HEK293T (cell line): ENCODE measurements around the gene TNXB.
"Not testable (repeated sequence)": the region's sequence is repeated elsewhere in the genome, so short reads cannot be mapped to it uniquely, and the experiment has no call there.

ENCODE experiments used
- ARNT ChIP-seq: fragments of 450-650 bp; IDR thresholded peaks from 2 replicates; pipeline ENCODE4 v1.6.1; 2017; ENCODE audit warnings: mild to moderate bottlenecking
- BHLHE40 ChIP-seq: fragments of 450-650 bp; IDR thresholded peaks from 2 replicates; pipeline ENCODE4 v1.6.1; 2016; ENCODE audit warnings: mild to moderate bottlenecking, moderate library complexity, borderline replicate concordance
- FOXA1 ChIP-seq: fragments of 450-650 bp; IDR thresholded peaks from 2 replicates; pipeline ENCODE4 v1.6.1; 2016; ENCODE audit warnings: mild to moderate bottlenecking
- FOXM1 ChIP-seq: fragments of 450-650 bp; IDR thresholded peaks from 2 replicates; pipeline ENCODE4 v1.6.1; 2017; ENCODE audit warnings: mild to moderate bottlenecking, borderline replicate concordance
- HDGF ChIP-seq: fragments of 450-650 bp; IDR thresholded peaks from 2 replicates; pipeline ENCODE4 v1.6.1; 2017; ENCODE audit warnings: antibody characterized with exemption, borderline replicate concordance
- L3MBTL2 ChIP-seq: fragments of 450-650 bp; conservative IDR thresholded peaks from 2 replicates; pipeline ENCODE4 v1.6.1; 2016; ENCODE audit warnings: mild to moderate bottlenecking
- LEF1 ChIP-seq: fragments of 450-650 bp; IDR thresholded peaks from 2 replicates; pipeline ENCODE4 v1.6.1; 2017; ENCODE audit warnings: mild to moderate bottlenecking, borderline replicate concordance
- NFRKB ChIP-seq: fragments of 450-650 bp; IDR thresholded peaks from 2 replicates; pipeline ENCODE4 v1.6.1; 2016; ENCODE audit warnings: mild to moderate bottlenecking, moderate library complexity
- SP1 ChIP-seq: fragments of 450-650 bp; IDR thresholded peaks from 2 replicates; pipeline ENCODE4 v1.6.1; 2017
- SUZ12 ChIP-seq: fragments of 450-650 bp; IDR thresholded peaks from 2 replicates; pipeline ENCODE4 v1.6.1; 2016; ENCODE audit warnings: mild to moderate bottlenecking
- TARDBP ChIP-seq: fragments of 450-650 bp; IDR thresholded peaks from 2 replicates; pipeline ENCODE4 v1.6.1; 2016
- ZNF384 ChIP-seq: fragments of 450-650 bp; IDR thresholded peaks from 2 replicates; pipeline ENCODE4 v1.6.1; 2016
- TF ChIP-seq, protein P1 (sequence below): fragments of 450-650 bp; IDR thresholded peaks from 2 replicates; pipeline ENCODE4 v1.6.1; 2016

DNA sequence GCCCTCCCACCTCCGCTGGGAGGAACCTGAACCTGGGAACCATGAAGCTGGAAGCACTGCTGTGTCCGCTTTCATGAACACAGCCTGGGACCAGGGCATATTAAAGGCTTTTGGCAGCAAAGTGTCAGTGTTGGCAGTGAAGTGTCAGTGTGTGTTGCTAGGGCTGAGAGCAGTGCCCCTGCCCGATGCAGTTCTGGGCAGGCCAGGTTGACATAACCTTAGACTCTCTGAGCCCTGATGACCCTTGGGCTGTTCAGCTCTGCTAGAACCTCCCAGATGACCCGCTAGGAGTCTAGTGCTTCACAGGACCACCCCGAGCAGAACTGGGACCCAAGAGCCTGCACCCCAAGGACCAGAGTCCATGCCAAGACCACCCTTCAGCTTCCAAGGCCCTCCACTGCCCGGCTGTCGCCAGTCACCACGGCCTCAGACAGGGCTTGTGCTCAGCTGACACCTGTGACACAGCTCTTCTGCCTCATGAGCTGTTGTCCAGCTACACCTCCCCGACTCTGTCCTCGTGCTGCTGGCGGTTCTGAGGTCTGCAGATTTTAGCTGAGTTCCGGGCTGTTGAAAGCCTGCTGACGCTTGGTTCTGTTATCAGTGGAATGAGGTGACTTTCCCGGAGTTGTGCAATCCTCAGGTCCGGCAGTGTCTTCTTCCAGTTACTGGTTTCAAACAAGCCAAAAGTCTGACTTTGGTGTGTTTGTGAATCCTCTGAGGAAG lies 106.4 kb downstream of the TNXB start:
- not testable (repeated sequence) for TF ChIP-seq BHLHE40, FOXM1, SUZ12, ZNF384, ARNT, SP1, FOXA1, L3MBTL2, LEF1, TARDBP, HDGF, NFRKB
- TF ChIP-seq, protein P1, sequence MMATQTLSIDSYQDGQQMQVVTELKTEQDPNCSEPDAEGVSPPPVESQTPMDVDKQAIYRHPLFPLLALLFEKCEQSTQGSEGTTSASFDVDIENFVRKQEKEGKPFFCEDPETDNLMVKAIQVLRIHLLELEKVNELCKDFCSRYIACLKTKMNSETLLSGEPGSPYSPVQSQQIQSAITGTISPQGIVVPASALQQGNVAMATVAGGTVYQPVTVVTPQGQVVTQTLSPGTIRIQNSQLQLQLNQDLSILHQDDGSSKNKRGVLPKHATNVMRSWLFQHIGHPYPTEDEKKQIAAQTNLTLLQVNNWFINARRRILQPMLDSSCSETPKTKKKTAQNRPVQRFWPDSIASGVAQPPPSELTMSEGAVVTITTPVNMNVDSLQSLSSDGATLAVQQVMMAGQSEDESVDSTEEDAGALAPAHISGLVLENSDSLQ: not testable (repeated sequence)
